Stimulated activated CD4-positive, alpha-beta T cell treated with anti-CD3 and anti-CD28 coated beads, TNF-alpha, amount 100 ng/mL, for 48 hours (primary cell): ENCODE measurements around the gene ASB16.
"Not testable (repeated sequence)": the region's sequence is repeated elsewhere in the genome, so short reads cannot be mapped to it uniquely, and the experiment has no call there.

Source experiments
- DNase-seq, 3 donors: peaks; one replicate each; pipeline ENCODE4 v3.0.0-alpha.2; 2020; ENCODE audit warnings: low read depth in 3 of 3

The ASB16 gene

GRCh38 chr17:44147812-44148211, 22.7 kb upstream of the ASB16 start:
- no peak for DNase-seq

GRCh38 chr17:44149066-44149465, 21.4 kb upstream of the ASB16 start:
- not testable (repeated sequence) for DNase-seq

DNA sequence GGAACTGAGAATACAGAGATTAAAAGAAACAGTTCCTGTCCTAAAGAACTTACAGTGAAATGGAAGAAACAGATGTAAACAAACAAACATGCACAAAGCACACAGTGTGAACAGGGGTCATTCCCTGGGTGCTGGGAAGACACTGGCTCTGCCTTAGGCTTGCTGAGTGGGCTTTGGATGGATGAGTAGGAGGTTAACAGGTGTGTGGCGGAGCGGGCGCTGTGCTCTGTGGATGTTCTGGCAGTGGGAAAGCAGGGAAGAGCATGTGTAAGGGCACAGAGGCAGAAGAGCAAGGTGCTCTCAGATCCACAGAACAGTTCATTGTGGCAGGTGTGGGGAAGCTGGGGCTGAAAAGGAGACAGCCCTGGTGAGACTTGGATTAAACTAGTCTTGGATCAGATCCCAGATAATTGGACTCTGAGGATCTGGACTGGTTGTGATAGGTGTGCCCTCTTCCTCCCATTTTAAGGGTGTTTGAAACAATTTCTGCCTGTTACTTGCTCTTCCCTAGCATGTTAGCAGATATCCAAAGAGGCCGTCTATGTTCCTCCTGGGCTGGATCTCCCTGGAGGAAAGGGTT, 20.7 kb upstream of the ASB16 start:
- DNase-seq, result no peak

GRCh38 chr17:44152875-44153274, 17.6 kb upstream of the ASB16 start:
- no peak for DNase-seq

DNA sequence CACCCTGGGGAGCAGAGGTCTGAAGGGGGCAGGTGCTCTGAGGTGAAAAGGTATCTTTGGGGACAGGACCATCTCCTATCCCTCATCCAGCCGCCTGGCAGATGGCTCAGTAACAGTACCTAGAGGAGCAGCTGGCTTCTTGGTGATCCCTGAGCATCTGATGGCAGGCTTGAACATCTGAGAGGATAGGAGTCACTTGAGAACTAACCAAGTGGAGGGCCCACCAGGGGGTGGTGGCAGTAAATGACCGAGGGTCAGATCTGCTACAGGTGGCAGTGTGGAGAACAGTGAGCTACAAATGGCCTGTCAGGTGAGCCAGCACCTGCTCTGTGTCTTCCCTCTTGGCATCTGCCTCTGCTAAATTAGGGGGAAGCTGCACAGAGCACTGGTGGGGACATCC, 15.0 kb upstream of the ASB16 start:
- DNase-seq, result no peak

DNA sequence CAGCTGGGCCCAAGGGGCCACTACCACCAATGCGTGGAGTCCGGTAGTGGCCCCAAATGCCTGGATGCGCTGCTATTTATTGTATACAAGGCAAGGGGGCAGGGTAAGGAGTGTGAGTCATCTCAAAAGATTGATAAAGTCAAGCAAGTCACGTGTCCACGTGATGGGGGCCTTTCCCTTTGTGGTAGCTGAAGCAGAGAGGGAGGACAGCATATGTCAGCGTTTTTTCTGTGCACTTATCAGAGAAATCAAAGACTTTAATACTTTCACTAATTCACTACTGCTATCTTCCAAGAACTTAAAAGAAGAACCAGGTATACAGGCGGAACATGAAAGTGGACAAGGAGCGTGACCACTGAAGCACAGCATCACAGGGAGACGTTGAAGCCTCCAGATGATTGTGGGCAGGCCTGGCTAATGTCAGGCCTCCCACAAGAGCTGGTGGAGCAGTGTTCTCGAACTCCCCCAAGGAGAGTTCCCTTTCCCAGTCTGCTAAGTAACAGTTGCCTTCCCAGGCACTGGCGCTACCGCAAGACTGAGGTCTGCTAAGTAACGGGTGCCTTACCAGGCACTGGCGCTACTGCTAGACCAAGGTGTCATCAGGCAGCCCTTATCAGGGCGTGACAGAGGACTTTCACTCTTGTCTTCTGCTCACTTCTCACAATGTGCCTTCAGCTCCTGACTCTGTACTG, 10.8 kb upstream of the ASB16 start:
- no peak for DNase-seq

DNA sequence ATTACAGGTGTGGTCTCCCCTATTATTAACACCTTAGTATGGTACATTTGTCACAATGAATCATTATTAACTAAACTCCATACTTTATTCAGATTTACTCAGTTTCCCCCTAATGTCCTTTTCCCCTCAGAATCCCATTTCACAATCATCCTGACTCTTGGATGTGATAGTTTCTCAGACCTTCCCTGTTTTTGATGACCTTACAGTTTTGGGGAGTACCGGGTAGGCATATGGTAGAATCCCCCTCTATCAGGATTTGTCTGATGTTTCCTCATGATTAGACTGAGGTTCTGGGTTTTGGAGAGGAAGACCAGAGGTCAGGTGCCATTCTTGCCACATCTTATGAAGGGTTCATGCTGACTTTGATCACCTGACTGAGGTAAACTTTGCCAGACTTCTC, 6.0 kb upstream of the ASB16 start:
- no peak for DNase-seq

DNA sequence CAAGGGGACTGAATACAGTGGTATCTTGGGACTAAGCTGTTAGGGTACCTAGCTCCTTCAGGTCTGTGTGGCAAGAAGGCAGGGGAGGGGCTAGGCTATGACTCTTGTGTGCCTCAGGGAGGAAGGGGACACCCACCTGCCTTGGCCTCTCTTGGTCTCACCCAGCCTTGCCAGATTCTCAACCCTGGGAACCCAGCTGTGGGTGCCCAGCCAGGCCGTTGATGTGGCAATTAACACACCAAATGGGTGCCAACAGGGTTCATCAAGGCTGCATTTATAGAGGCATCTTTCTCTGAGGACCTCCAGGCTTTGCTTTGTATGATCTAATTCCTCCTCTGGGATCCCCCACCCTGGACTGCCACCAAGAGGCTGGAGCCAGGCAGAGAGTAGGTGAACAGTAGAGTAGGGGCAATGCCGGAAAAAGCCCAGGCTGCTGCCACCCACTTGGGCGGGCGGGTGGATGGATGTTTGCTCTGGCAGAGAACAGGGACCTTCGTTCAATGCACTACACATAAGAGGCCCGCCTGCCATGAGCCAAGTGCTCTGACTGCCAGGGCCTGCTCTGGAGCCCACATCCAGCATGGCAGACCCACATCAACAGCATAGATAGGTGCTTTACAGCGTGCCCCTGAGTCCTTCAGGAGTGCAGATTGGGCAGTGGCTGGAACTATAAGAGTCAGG, 3.2 kb upstream of the ASB16 start:
- DNase-seq, result no peak

GRCh38 chr17:44170135-44170498, 387 bp upstream of the ASB16 start:
- no peak for DNase-seq

DNA sequence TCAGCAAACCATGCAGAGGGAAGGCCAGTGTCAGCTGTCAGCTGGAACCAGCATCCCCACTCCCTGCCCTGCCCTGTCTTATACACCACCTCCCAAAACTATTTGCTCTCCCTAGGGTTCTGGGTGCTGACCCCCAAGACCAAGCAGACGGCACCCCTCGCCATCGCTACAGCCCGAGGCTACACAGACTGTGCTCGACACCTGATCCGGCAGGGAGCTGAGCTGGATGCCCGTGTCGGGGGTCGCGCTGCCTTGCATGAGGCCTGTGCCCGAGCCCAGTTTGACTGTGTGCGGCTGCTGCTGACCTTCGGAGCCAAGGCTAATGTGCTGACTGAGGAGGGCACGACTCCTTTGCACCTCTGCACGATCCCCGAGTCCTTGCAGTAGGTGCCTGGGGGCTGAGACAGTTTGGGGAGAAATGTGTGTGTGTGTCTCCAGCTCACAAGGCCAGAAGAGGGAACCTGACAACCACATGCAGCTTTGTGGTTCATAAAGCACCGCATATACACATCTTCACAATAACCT, 1.5 kb downstream of the ASB16 start:
- no peak for DNase-seq

GRCh38 chr17:44174427-44174826, 3.9 kb downstream of the ASB16 start:
- no peak for DNase-seq

DNA sequence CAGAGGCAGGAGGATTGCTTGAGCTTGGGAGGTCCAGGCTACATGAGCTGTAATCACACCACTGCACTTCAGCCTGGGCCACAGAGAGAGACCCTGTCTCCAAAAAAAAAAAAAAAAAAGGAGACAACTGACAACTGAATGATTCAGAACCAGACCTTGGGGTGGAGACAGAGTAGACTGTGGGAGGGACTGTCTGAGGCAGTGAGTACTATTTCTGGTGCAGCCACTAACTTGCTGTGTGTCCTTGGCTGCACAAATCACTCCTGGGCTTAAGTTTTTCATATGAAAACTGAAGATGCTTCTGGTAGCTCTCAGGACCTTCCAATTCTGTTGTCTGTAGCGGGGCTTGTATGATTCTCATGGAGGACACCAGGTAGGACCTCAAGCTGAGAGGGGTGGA, 5.8 kb downstream of the ASB16 start:
- DNase-seq, result no peak

DNA sequence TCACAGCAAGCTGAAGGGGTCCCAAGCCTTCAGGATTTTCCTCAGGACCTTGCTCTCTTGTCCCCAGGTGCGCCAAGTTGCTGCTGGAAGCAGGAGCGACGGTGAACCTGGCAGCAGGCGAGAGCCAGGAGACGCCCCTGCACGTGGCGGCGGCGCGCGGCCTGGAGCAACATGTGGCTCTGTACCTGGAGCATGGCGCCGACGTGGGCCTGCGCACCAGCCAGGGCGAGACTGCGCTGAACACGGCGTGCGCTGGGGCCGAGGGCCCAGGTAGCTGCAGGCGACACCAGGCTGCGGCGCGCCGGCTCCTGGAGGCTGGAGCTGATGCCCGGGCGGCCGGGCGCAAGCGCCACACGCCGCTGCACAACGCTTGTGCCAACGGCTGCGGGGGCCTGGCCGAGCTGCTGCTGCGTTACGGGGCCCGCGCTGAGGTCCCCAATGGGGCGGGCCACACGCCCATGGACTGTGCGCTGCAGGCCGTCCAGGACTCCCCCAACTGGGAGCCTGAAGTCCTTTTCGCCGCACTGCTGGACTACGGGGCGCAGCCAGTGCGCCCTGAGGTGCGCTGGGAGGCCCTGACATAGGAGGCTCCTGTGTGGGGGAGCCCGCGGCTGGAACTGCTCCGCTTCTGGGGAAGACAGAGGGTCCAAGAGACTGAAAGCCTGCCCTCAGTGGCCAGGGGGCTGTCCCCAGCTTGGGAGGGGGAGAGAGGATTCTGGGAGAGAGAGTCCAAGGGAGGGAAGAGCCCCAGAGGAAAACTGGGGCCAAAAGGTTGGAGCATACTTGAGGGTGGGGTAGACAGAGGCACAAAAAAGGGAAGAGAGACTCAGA, 6.4 kb downstream of the ASB16 start:
- DNase-seq, result no peak

GRCh38 chr17:44177640-44178039, 7.1 kb downstream of the ASB16 start:
- DNase-seq, result no peak

DNA sequence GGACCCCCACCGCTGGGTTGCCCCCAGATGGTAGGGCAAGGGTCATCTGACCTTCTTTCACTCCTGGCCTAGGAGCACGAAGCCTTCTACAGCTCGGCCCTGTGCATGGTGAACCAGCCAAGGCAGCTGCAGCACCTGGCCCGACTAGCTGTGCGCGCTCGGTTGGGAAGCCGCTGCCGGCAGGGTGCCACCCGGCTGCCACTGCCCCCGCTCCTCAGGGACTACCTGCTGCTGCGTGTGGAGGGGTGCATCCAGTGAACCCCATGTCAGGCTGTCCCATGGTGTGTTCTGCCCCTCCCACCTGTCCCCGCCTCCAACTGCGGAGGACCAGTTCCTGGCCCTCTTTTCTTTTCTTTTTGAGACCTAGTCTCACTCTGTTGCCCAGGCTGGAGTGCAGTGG, 7.6 kb downstream of the ASB16 start:
- no peak for DNase-seq

GRCh38 chr17:44183024-44183423, 12.5 kb downstream of the ASB16 start:
- no peak for DNase-seq

DNA sequence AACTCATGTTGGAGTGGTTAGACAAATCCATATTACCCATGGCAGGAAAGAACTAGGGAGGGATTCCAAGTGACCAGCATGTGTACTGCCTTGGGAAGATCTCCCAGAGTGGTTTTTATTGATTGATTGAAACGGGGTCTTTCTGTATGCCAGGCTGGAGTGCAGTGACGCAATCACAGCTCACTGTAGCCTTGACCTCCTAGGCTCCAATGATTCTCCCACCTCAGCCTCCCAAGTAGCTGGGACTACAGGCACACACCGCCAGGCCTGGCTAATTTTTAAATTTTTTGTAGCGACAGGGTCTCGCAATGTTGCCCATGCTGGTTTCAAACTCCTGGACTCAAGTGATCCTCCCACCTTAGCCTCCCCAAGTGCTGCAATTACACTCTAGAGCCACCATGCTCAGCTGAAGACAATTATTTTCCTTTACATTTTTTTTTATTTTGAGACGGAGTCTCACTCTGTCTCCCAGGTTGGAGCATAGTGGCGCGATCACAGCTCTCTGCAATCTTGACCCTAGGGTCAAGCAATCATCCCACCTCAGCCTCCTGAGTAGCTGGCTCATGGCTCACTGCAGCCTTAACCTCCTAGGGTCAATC, 13.8 kb downstream of the ASB16 start:
- no peak for DNase-seq

DNA sequence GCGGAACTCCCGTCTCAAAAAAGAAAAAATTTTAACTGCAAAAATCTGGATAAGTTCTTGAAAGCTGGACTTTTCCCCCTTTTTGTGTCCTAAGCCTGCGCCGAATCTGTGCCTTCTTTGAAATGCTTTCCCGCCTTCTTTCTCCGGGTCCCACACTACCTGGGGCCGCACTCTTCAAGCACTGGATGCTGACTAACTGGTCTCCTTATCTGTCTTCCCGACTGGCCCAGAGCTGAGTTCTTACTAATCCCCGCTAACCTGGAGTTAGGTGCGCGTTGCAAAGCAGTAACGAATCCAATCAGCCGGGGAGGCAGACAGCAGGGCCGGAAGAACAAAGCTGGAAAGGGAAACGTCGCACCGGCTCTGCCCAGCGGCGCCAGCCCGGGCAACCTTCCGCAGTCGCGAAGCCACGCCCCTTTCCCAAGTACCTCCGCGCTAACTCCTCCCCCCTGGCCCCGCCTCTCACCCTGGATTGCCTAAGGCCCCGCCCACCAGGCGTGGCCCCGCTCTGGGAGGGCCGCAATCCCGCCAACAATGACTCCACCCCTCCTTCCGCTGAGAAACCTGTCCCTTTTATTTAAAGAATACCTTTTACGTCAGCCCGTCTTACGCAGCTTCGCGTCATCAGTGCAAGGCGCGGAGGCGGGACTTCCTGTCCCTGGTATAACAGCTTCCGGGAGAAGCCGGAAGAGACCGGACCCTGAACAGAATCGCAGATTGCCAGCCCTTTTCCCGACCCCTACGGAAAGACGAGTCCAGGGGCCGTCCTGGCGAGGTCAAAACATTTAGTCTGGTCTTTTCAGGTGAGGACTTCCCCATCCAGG, 16.0 kb downstream of the ASB16 start, which contains the start of gene TMUB2:
TSS of gene TMUB2 (plus strand) at position 666 of the 824 bp plus-strand sequence. CDS start 737 bp downstream, outside the sequence.
- peak; percentile 99 to 100 (median 99) for DNase-seq

DNA sequence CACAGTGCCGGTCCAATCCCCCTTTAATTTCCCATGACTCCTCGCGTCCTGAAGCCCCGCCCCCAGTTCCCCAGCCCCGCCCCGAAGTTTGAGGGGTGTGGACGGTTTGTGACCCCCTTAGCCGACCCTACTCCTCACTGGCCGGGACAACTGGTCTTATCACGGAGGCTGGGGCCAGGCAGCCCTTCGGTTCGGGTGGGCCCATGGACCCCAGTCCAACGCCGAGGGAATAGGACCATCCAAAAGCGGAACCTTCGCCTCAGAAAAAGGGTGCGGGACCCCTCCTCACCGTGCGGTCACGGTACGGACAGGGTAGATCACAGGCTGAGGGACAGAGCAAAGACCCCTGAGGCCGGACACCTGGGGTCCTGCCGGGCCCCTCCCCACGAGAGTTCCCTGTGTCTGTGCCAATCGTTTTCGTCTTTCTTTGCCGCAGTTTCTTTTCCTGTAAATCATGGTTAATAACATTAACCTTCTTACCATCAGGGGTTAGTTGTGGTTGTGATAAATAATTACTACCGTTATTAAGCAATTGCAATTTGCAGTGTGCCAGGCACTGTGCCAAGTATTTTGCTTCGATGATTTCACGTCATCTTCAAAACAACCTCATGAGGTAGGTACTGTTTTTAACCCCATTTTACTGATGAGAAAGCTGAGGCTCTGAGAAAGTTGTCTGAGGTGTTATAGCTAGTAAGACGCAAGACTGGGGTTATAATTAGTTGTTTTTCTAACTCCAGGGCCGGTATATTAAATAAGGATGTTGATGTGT, 16.8 kb downstream of the ASB16 start:
- DNase-seq, result peak in 1 of 3 donors; percentile 47
